Transverse colon (tissue), 4 donors: ENCODE results near the gene SMIM27.

Experiments
- CTCF ChIP-seq, 5 experiments: fragments of 200-600 bp in 3 of 5; fragments of 450-650 bp in 2 of 5; sonication (generic) in 3 of 5; IDR thresholded peaks; 1 replicate in 2 of 5; 2 replicates in 3 of 5; pipeline ENCODE4 v1.5.1; 2016 to 2017; ENCODE audit warnings: antibody characterized with exemption in 5 of 5, inconsistent platforms in 3 of 5, mild to moderate bottlenecking in 2 of 5, moderate library complexity in 1 of 5
- EP300 ChIP-seq: sonication (generic); formaldehyde crosslinking; IDR thresholded peaks from one replicate; pipeline ENCODE4 v1.6.1; 2017; ENCODE audit warnings: antibody characterized with exemption, low read depth
- POLR2A ChIP-seq: fragments of 450-650 bp; IDR thresholded peaks from one replicate; pipeline ENCODE4 v1.6.1; 2016; ENCODE audit warnings: antibody characterized with exemption, mild to moderate bottlenecking, moderate library complexity
- POLR2AphosphoS5 ChIP-seq, 3 donors: sonication (generic); formaldehyde crosslinking; IDR thresholded peaks; one replicate each; pipeline ENCODE4 v1.6.1; 2016; ENCODE audit warnings: antibody characterized with exemption in 3 of 3

GRCh38 chr9:32543047-32543446, 9.1 kb upstream of the SMIM27 start:
- TF ChIP-seq POLR2AphosphoS5 (IDR thresholded peaks at IDR 0.05) (no peak), CTCF (IDR thresholded peaks at IDR 0.05) (no peak), POLR2A (no peak), EP300 (no peak)
